BE2C (cell line): ENCODE measurements around the gene KCNJ6.
"Not testable (repeated sequence)": the region's sequence is repeated elsewhere in the genome, so short reads cannot be mapped to it uniquely, and the experiment has no call there.

Source experiments
- DNase-seq: peaks from one replicate; pipeline ENCODE4 v3.0.0-alpha.2; 2020
- H3K27me3 ChIP-seq: fragments of 250-450 bp; sonication (Bioruptor Pico); 2 replicates; pipeline ENCODE4 v1.5.1; 2020; ENCODE audit warnings: mild to moderate bottlenecking
- H3K36me3 ChIP-seq: fragments of 250-450 bp; sonication (Bioruptor Pico); 2 replicates; pipeline ENCODE4 v1.5.1; 2020; ENCODE audit warnings: mild to moderate bottlenecking
- H3K4me1 ChIP-seq: fragments of 250-450 bp; sonication (Bioruptor Pico); 2 replicates; pipeline ENCODE4 v1.5.1; 2020
- H3K4me3 ChIP-seq: 2 replicates; pipeline ENCODE4 v1.5.1; 2011; ENCODE audit warnings: low read depth, low read length
- H3K9me3 ChIP-seq: fragments of 250-450 bp; sonication (Bioruptor Pico); 2 replicates; pipeline ENCODE4 v1.5.1; 2020
- TF ChIP-seq, protein P1 (sequence below): IDR thresholded peaks from 2 replicates; pipeline ENCODE4 v1.5.1; 2012; ENCODE audit warnings: mild to moderate bottlenecking, low read depth, low read length

Gene KCNJ6

DNA sequence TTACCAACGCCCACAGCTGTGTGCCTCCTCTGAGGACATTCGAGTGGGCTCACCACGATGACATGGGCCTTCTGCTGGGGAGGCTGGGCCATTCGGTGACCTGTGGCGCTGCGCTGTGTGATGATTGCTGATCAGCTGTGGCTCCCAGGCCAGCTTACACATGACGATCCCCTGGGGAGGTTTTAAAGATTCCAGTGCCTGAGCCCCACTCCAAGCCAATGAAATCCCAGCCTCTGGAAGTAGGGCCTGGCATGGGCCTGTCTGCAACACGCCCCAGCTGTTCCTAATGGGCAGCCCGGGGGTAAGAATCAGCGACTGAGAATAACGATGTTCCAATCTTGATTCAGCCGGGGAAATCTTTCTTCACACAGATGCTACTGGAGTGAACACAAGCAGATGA, 153.7 kb downstream of the KCNJ6 start:
- H3K4me3 ChIP-seq: no peak overlapping the region

DNA sequence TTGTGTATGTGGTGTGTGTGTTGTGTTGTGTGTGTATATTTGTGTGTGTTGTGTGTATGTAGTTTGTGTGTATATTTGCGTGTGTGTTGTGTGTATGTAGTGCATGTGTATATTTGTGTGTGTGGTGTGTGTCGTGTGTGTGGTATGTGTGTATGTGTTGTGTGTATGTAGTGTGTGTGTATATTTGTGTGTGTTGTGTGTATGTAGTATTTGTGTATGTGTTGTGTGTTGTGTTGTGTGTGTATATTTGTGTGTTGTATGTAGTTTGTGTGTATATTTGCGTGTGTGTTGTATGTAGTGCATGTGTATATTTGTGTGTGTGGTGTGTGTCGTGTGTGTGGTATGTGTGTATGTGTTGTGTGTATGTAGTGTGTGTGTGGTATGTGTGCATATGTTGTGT, 154.9 kb downstream of the KCNJ6 start:
- H3K27me3 ChIP-seq, H3K4me1 ChIP-seq, H3K36me3 ChIP-seq, H3K4me3 ChIP-seq, DNase-seq, H3K9me3 ChIP-seq: not testable (repeated sequence)

More for the DNA sequence above, 153.7 kb downstream of the KCNJ6 start:
- DNase-seq: no peak
- Histone ChIP-seq H3K9me3 (no peaks in the 10 kb centered on the region), H3K36me3 (no peaks in the 10 kb centered on the region), H3K4me1 (no peaks in the 10 kb centered on the region), H3K27me3 (no peaks in the 10 kb centered on the region)
- TF ChIP-seq, protein P1, sequence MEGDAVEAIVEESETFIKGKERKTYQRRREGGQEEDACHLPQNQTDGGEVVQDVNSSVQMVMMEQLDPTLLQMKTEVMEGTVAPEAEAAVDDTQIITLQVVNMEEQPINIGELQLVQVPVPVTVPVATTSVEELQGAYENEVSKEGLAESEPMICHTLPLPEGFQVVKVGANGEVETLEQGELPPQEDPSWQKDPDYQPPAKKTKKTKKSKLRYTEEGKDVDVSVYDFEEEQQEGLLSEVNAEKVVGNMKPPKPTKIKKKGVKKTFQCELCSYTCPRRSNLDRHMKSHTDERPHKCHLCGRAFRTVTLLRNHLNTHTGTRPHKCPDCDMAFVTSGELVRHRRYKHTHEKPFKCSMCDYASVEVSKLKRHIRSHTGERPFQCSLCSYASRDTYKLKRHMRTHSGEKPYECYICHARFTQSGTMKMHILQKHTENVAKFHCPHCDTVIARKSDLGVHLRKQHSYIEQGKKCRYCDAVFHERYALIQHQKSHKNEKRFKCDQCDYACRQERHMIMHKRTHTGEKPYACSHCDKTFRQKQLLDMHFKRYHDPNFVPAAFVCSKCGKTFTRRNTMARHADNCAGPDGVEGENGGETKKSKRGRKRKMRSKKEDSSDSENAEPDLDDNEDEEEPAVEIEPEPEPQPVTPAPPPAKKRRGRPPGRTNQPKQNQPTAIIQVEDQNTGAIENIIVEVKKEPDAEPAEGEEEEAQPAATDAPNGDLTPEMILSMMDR: no peak

DNA sequence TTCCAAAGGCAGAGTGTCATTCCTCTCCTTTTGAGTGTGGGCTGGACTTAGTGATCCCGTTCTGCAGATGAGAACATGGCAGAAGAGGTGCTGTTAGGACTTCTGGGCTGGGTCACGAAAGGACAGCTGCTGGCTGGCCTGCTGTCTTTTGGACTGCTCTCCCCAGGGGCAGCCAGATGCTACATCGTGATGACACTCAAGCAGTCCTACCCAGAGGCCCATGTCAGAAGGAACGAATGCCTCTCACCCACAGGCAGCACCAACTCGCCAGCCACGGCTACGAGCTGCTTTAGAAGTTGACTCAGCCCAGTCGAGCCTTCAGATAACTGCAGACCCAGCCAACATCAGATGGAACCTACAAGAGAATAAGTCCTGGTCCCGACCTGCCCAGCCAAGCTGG, 156.5 kb downstream of the KCNJ6 start:
- no peak overlapping the region for H3K4me3 ChIP-seq
- H3K27me3 ChIP-seq: no peaks in the 10 kb centered on the region
- TF ChIP-seq, protein P1: no peak
- no peak for DNase-seq
- H3K9me3 ChIP-seq: no peaks in the 10 kb centered on the region
- H3K4me1 ChIP-seq: no peaks in the 10 kb centered on the region
- no peaks in the 10 kb centered on the region for H3K36me3 ChIP-seq

DNA sequence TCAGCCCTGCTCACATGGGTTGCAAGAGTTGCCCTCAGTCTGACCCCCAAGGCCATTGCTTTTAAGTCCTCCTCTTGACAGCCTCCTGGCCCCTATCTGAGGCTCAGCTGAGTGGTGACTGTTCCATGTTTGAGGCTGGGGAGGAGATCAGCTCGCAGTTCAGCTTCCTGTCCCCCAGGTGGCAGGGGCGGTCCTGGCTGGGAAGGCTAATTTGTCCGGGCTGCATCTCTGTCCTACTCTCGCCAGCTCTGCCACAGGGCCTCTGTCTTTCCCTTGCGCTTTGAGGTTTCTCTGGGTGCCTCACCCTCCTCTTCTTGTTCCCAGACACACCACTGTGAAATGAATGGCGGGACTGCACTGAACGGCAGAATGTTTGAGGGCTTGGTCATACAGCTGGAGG, 157.3 kb downstream of the KCNJ6 start:
- no peaks in the 10 kb centered on the region for H3K27me3 ChIP-seq
- H3K36me3 ChIP-seq: no peaks in the 10 kb centered on the region
- DNase-seq: peak; percentile 27
- TF ChIP-seq, protein P1: peak; percentile 41
- H3K4me1 ChIP-seq: no peaks in the 10 kb centered on the region
- no peak overlapping the region for H3K4me3 ChIP-seq
- H3K9me3 ChIP-seq: no peaks in the 10 kb centered on the region

DNA sequence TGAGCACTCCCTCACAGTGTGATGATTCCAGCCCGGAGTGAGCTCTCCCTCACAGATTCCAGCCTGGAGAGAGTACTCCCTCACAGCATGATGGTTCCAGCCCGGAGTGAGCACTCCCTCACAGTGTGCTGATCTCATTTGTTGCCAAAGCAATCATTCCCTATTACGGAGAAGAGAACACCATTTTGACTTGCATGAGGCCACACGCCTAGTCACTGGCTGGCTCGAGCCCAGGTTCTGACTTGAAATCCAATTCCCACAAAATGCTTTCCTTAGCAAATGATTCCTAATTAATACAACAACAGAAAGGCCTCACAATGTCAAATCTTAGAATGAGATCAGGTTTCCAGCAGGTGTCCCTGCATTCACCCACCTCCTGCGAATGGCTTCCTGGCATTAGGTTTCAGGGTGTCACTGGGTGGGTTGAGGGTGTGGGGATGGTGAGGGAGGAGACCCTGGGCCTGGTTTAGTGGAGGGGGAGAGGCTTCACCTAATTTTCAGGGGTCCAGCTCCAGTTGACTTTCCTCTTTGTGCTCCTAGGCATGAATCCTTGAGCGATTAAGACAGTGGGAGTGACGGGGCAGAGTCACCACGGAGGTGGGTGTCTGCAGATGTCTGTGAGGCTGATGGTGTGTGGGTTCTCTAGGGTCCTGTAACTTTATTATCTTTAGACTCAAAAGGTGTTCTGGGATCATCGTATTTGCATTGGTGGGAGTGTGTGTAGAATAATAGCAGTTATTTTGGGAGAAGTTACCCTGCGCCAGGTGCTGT, 158.5 kb downstream of the KCNJ6 start:
- H3K9me3 ChIP-seq: no peaks in the 10 kb centered on the region
- DNase-seq: no peak
- TF ChIP-seq, protein P1: no peak
- H3K4me1 ChIP-seq: no peaks in the 10 kb centered on the region
- no peaks in the 10 kb centered on the region for H3K36me3 ChIP-seq
- H3K27me3 ChIP-seq: no peaks in the 10 kb centered on the region
- H3K4me3 ChIP-seq: no peak overlapping the region

DNA sequence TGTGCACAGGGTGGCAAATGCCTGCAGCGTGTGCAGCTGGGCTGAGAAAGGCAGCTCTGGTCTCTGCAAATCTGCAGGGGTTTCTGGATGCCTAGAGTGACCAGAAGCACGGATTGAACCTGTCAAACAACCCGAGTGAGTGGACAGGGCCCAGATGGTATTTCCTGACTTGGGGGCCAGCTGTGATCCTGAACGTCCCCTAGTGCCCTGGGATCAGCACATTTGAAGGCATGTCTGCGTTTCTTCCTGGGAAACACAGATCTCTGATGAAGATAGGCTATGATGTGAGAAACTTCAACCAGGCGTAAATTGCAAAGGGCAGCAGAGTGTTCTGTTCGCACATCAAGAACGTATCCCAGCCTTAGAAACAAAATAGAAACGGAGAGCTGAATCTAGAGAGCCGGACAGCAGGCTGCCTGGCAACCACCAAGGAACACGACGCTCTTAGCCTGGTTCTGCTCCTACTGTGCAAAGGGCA, 163.1 kb downstream of the KCNJ6 start:
- no peak for DNase-seq
- H3K36me3 ChIP-seq: no peaks in the 10 kb centered on the region
- no peaks in the 10 kb centered on the region for H3K9me3 ChIP-seq
- no peaks in the 10 kb centered on the region for H3K27me3 ChIP-seq
- TF ChIP-seq, protein P1: no peak
- no peaks in the 10 kb centered on the region for H3K4me1 ChIP-seq
- no peak overlapping the region for H3K4me3 ChIP-seq
